ENCODE data around the gene TDP2. TPM values are rescaled to one million over a fixed set of nuclear protein-coding genes. Genes with fewer than 3 reads are reported as not detected.

TDP2 gene
- total RNA-seq (10 to 100 TPM; 16.3 to 22.1 (median 19.8) TPM), polyA plus RNA-seq (10 to 100 TPM; 19.0 to 56.7 (median 36.9) TPM)
- long read RNA-seq, donor 1, transcript TDP2-202 (7 exons, 2,071 nt): major isoform, 8 of 9 reads
- long read RNA-seq, donor 1, partial matches to known transcripts: 0 of 9 reads
- long read RNA-seq, donor 1, other reads (novel, unspliced or antisense): 1 of 9 reads
- long read RNA-seq, donor 2, transcript TDP2-202 (7 exons, 2,071 nt): major isoform, 12 of 13 reads
- long read RNA-seq, donor 2, partial matches to known transcripts: 0 of 13 reads
- long read RNA-seq, donor 2, other reads (novel, unspliced or antisense): 1 of 13 reads

- Histone ChIP-seq H3K9me3 (no peaks in the 10 kb centered on the region), H3K27me3 (ENCODE audit: insufficient read depth in 3 of 3, low read length in 2 of 3) (no peaks in the 10 kb centered on the region), H3K27ac (peak within 1 kb of the TSS; percentile 92), H3K4me3 (peak within 1 kb of the TSS; percentile 94), H3K36me3 (ENCODE audit: insufficient read depth in 1 of 2, low read depth in 1 of 2) (peaks cover 0 to 31% of the 10 kb centered on the region in 2 donors), H3K4me1 (peaks cover 33% of the 10 kb centered on the region)
- peak; percentile 59 for TF ChIP-seq CTCF (IDR thresholded peaks at IDR 0.05)
- peak; percentile 99 to 100 (median 100) for ATAC-seq
- intact Hi-C loops (cut with DNase I): loop anchor here (1.0 to 5.0 kb wide), 3 partner anchors 35 to 55 kb away; no protein-coding TSS in a partner anchor
- DNase-seq: peak; percentile 96 to 99
- WGBS, 3 donors: 0 to 1% (median 0%) methylated on average over 56 to 62 of the region's 62 CpGs
Measured at GRCh38 chr6:24666641-24667377, at the start of gene TDP2, which contains the start of gene ACOT13. TSS of gene TDP2 (minus strand) at chr6:24666899. CDS start at chr6:24666862, 37 bp downstream. TSS of gene ACOT13 (plus strand) at chr6:24667077. CDS start at chr6:24667264, 187 bp downstream.

- Histone ChIP-seq H3K9me3 (no peaks in the 10 kb centered on the region), H3K27ac (no peak overlapping the region), H3K4me1 (peaks cover 43% of the 10 kb centered on the region), H3K36me3 (ENCODE audit: insufficient read depth in 1 of 2, low read depth in 1 of 2) (peaks cover 7 to 100% of the 10 kb centered on the region in 2 donors), H3K27me3 (ENCODE audit: insufficient read depth in 3 of 3, low read length in 2 of 3) (no peaks in the 10 kb centered on the region), H3K4me3 (no peak overlapping the region)
- no peak for DNase-seq
- 92 to 94% (median 93%) methylated on average over 10 of the region's 10 CpGs for WGBS, 3 donors
- intact Hi-C loops (cut with DNase I): no loop called here
- ATAC-seq: no peak
- TF ChIP-seq CTCF (IDR thresholded peaks at IDR 0.05): no peak
Measured at GRCh38 chr6:24710519-24711303, 44.0 kb upstream of the TDP2 start.

GRCh38 chr6:24709014-24709711 lies 42.5 kb upstream of the TDP2 start:
- no peak for TF ChIP-seq CTCF (IDR thresholded peaks at IDR 0.05)
- DNase-seq: no peak
- no peak for ATAC-seq
- intact Hi-C loops (cut with DNase I): loop anchor here in 1 of 2 donors (10.0 kb wide), 1 partner anchor 284 kb away; no protein-coding TSS in a partner anchor
- Histone ChIP-seq H3K4me1 (peaks cover 29% of the 10 kb centered on the region), H3K27ac (no peak overlapping the region), H3K27me3 (ENCODE audit: insufficient read depth in 3 of 3, low read length in 2 of 3) (no peaks in the 10 kb centered on the region), H3K36me3 (ENCODE audit: insufficient read depth in 1 of 2, low read depth in 1 of 2) (peaks cover 7 to 100% of the 10 kb centered on the region in 2 donors), H3K4me3 (no peak overlapping the region), H3K9me3 (no peaks in the 10 kb centered on the region)
- 85 to 90% (median 90%) methylated on average over 4 of the region's 4 CpGs for WGBS, 3 donors

- H3K4me1 ChIP-seq: peaks cover 24% of the 10 kb centered on the region
- no peak overlapping the region for H3K4me3 ChIP-seq
- intact Hi-C loops (cut with DNase I): loop anchor here in 1 of 2 donors (10.0 kb wide), 1 partner anchor 284 kb away; no protein-coding TSS in a partner anchor
- WGBS, 3 donors: 80 to 89% (median 80%) methylated on average over 3 of the region's 3 CpGs
- no peaks in the 10 kb centered on the region for H3K9me3 ChIP-seq
- TF ChIP-seq CTCF (IDR thresholded peaks at IDR 0.05): no peak
- DNase-seq (no peak), ATAC-seq (no peak)
- no peaks in the 10 kb centered on the region for H3K27me3 ChIP-seq (ENCODE audit: insufficient read depth in 3 of 3, low read length in 2 of 3)
- no peak overlapping the region for H3K27ac ChIP-seq
- peaks cover 10 to 100% of the 10 kb centered on the region in 2 donors for H3K36me3 ChIP-seq (ENCODE audit: insufficient read depth in 1 of 2, low read depth in 1 of 2)
Measured at GRCh38 chr6:24708612-24709011, 41.9 kb upstream of the TDP2 start.
